CD4-positive, alpha-beta T cell treated with Interleukin-12 subunit alpha and Interleukin-12 subunit beta, for 1 hour (primary cell): Measurements from ENCODE around the gene AGAP1.

Source experiments
- DNase-seq: peaks from one replicate; pipeline ENCODE4 v3.0.0-alpha.2; 2020

The AGAP1 gene

GRCh38 chr2:235492850-235493344 lies 946 bp upstream of the AGAP1 start:
- no peak for DNase-seq

GRCh38 chr2:235493402-235493774 lies 455 bp upstream of the AGAP1 start:
- DNase-seq: no peak

- no peak for DNase-seq
Measured at GRCh38 chr2:235494716-235495372, 1.0 kb downstream of the AGAP1 start.

- DNase-seq: no peak
Measured at GRCh38 chr2:235495373-235496238, 1.8 kb downstream of the AGAP1 start.

DNA sequence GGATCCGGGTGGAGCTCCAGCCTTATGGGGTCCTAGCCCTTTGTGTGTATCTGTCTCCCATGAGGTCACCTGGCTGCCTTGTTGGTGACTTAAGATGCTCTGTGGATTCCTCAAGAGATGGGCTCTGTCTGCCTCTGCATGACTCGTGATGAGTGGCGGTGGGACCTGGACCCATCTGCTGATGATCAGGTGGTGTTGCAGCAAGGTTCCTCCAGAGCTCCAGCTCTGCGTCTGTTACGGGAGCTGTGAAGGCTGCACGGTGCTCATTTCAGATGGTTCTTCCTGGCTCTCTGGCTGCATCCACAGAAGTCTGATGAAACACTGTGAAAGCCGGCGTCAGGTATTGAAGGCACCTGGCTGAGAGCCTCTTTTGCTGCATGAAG lies 2.4 kb downstream of the AGAP1 start:
- no peak for DNase-seq

DNA sequence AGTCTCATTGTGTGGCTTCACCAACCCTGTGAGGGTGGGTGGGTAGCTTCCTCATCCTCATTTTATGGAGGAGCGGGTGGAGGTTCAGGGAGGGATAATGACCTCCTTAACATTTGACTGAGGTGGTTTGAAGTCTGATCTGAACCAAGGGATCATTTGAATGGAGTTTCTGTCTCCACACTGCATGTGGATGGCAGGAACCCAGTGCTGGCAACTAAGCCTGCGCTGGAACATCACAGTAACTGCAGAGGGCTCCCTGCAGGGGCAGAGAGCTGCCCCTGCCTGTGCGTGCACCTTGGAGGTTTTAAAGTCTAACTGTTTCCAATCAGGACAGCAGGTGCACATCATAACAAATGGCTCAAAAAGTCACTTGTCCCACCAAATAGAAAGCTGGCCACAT lies 3.3 kb downstream of the AGAP1 start:
- no peak for DNase-seq

DNA sequence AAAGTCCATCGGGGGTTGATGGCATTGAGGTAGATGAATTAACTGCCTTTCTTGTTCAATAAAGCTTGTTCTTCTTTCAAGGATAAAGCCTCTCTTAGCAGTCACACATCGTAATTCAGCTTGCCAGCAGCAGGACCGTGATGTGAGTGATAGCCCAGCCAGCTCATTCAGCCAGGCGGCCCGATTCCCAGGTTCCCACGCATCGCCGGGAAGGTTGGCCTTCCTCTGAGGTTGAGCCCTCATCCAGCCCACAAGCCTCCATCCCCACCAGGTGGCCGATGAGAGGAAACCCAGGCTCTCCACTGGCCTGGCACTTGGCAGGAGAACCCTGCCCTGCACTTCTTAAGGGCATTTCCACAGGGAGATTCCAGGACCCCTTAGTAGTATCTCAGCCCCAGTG lies 4.7 kb downstream of the AGAP1 start:
- no peak for DNase-seq

GRCh38 chr2:235498946-235499812 lies 5.3 kb downstream of the AGAP1 start:
- no peak for DNase-seq

DNA sequence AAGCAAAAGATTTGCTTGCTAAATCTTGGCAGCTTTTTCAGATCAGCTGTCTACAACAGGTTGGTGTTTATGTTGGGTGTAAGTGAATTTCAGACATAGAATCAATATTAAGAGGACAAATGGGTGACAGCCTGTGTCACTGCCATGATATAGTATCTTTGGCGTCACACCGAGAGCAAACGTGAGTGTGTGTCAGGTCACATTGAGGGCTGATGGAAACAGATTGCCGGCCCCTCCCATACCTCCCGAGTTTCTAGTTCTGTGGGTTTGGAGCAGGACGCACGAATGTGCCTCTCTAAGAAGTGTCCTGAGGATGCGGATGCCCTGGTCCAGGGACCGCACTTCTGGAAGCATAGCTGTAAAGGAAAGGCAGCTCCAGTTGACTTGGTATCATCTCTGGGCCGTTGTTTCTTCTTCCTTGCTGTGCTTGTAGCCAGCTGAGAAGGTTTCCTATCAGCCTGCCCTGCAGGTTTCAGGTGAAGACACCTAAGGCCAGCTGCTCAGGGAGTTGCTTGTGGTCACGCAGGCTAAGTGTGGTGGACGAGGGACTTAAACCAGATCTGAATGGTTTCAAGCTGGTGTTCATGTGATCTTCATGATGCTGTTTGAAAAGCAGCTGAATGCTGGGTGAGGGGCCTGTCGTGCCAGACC lies 6.4 kb downstream of the AGAP1 start:
- no peak for DNase-seq

DNA sequence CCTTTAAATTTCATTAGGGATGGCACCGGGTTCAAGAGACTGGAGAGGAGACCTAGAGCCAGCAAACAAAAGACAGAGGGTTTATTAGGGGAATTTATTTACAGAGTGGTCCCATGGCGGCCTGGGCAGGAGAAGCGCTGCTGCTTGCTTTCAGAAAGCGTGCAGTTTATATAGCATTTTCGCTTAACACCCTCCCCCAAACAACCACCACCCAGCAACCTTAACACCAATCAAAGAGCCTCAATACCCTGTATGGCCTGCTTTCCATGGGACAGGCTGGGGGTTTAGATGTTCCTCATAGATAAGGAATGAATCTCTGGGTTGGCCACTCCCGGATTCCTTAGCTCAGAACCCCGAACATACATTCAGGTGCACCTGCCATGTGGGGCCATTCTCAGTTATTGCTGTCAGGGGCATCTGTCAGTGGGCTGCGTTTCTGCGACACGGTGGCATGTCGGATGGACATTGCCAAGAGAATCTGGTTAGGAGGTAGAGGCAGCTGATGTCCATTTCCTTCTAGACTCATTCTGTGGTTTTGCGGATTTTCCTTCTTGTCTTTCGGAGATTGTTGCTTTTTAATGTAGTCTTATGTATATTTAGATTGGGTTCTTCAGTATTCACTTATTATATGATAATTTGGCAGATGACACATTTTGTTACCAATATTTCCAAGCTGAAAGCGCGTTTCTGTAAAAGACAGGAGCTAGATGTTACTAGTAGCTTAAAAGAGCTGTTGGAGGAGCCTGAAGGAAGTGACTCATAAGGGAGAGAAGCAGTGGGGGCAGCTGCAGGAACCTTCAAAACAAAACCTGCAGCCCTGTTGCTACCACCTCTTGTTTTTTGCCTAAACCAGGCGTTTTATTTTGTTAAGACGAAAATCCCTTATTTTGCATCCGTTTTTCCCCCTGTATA lies 7.2 kb downstream of the AGAP1 start:
- peak; percentile 7 for DNase-seq

- no peak for DNase-seq
Measured at GRCh38 chr2:235501673-235502031, 7.8 kb downstream of the AGAP1 start.

DNA sequence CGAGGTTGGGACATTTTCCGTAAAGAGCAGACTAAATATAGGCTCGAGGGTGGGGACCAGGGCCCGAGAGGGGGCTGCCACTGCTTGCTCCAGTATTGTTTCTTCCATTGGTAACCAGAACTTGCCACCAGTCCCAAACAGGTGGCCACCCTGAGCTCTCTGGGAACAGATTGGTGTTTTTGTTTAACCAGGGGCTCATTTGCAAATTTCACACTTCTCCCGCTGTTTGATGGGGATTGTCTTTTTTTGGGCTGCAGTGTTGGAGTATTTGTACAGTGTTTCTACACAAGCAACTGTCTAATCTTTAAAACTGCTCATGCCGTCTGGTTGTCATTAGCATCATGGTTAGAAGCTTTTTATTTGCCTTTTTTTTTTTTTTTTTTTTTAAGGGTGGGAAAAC lies 8.5 kb downstream of the AGAP1 start:
- no peak for DNase-seq

DNA sequence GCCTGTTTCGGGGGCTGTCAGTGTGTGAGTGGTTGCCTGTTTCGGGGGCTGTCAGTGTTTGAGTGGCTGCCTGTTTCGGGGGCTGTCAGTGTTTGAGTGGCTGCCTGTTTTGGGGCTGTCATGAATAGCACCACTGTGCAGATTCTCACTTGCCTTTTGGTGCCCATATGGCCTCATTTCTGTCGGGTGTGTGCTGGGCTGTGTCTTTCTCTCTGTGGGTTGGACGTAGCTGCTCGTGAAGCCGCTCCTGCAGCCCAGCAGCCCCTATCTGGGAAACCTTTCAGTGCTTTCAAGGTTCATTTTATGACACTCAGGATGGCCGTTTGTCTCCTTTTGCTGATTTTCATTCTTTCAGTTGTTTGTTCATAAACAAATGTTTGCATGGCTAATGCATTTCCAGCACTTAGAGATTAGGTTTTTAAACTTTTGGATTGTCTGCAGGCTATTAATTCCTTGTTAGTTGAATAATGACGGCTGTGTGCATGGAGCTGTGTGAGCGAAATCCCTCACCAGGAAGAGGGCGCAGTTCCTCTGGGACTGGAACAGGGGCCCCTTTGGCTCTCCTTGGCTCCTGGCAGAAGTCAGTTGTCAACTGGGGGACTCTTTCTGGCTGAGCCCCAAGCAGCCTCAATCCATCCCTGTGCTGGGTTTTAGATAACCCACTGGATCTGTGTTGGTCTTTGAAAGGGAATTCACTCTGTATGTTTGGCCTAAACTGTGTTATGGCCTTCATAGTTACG lies 10.8 kb downstream of the AGAP1 start:
- DNase-seq: no peak

- no peak for DNase-seq
Measured at GRCh38 chr2:235505181-235505741, 11.4 kb downstream of the AGAP1 start.

DNA sequence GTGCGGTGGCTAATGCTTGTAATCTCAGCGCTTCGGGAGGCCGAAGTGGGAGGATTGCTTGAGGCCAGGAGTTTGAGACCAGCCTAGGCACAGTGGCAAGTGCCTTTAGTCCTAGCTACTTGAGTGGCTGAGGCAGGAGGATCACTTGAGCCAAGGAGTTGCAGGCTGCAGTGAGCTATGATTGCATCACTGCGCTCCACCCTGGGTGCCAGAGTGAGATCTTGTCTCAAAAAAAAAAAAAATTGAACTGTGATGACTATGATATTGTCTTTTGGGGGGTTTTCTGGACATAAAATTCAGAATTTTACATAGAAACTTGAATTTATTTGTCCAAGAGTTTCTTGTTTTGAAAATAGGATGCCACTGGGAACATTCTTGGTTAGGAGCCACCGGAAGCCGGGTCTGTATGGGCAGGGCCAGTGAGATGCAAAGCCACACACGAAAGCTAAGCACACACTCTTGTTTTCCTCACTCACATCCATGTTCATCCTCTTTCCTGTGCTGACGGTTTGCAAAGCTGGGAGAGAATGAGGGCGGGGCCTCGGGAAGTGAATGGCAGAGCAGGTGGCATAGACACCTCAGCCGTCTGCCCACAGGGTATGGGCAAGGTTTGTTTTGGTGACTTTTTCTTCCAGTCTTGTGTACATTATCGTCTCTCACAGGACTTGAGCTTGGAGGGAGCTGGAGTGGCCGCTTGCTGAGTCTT lies 12.6 kb downstream of the AGAP1 start:
- no peak for DNase-seq

GRCh38 chr2:235506997-235507615 lies 13.3 kb downstream of the AGAP1 start:
- DNase-seq: no peak

GRCh38 chr2:235507928-235508327 lies 14.1 kb downstream of the AGAP1 start:
- no peak for DNase-seq

DNA sequence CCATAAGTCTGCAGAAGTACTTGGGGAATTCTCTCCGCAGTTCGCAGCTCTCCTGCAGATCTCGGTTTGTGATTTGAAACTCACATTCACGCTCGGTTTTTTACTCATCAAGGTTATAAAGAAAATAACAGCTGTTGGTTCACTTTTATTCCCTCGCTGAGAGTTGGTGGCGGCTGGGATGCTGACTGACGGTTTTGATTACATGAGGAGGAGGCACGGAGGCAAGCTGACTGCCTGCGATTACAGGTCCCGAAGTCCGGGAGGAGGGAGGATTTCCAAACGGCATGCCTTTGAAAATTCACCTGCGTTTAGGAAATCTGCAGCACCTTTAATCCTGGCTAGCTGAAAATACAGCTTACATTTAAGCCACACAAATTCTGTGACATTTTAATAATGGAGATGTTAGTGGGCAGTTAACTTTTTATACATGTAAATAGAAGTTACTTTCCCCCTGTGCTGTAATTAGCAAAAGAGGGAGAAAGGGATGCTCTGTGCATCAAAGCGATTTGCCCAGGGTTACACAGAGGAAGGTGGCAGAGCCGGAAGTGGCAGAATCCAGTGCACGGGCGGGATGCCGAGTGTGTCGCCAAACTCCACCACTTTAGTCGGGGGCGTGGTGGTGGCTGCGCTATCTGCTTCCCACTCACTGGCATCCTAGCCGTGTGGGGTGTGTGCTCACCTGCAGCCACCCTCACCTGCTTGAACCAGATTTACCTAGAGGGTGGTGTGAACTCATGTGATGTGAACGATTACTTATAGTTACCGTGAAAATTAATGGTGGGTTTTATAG lies 14.7 kb downstream of the AGAP1 start:
- no peak for DNase-seq

- DNase-seq: no peak
Measured at GRCh38 chr2:235510318-235510717, 16.5 kb downstream of the AGAP1 start.
